A549 (cell line): Measurements from ENCODE around the gene ESPNL. TPM values are rescaled to one million over a fixed set of nuclear protein-coding genes. Genes with fewer than 3 reads are reported as not detected.
A peak's percentile ranks its signal among the peaks of the same experiment; 100 is the strongest.
"Not testable (repeated sequence)": the region's sequence is repeated elsewhere in the genome, so short reads cannot be mapped to it uniquely, and the experiment has no call there.

ENCODE experiments used
- ATAC-seq, 2 experiments: fragments of 200-7000 bp in 1 of 2; fragments of >200 bp in 1 of 2; cut with Nextera tagmentation in 1 of 2; cut with Tn5 transposase in 1 of 2; 3 replicates each; pipeline versions ENCODE4 v1.8.0 to v1.9.1; 2018 to 2020; ENCODE audit warnings: mild to moderate bottlenecking in 1 of 2, moderate library complexity in 1 of 2
- CTCF ChIA-PET: fragments of 300-600 bp; sonication (Branson Sonifier 250); formaldehyde crosslinking; extraction: SDS; loops from one replicate; lab custom pipeline; 2021; ENCODE audit warnings: antibody characterized with exemption, inconsistent platforms; lab: Yijun Ruan, JAX
- POLR2A ChIA-PET: fragments of 350-600 bp; formaldehyde crosslinking; extraction: SDS; loops from one replicate; lab custom pipeline; 2021; ENCODE audit warnings: antibody characterized with exemption, inconsistent platforms; lab: Yijun Ruan, JAX
- DNase-seq, 2 experiments: peaks; one replicate each; pipeline versions ENCODE4 v3.0.0 to v3.0.0-alpha.2; 2011 to 2016; ENCODE audit warnings: low read depth in 1 of 2, low spot score in 1 of 2
- FAIRE-seq: peaks from 2 replicates; lab custom pipeline; 2011; peaks lifted over from hg19 to GRCh38; lab: Jason Lieb, UNC
- H3K27ac ChIP-seq, 2 experiments: fragments of >200 bp; sonication (Bioruptor Twin); formaldehyde crosslinking; 3 replicates each; pipeline ENCODE4 v1.5.1; 2016 to 2017
- H3K4me1 ChIP-seq: fragments of >200 bp; sonication (Bioruptor Twin); formaldehyde crosslinking; 3 replicates; pipeline ENCODE4 v1.6.1; 2016
- H3K4me2 ChIP-seq: fragments of >200 bp; sonication (Bioruptor Twin); formaldehyde crosslinking; 3 replicates; pipeline ENCODE4 v1.6.1; 2016
- H3K4me3 ChIP-seq: fragments of >200 bp; sonication (Bioruptor Twin); formaldehyde crosslinking; 3 replicates; pipeline ENCODE4 v1.5.1; 2016
- H3K9me3 ChIP-seq: fragments of >200 bp; sonication (Bioruptor Twin); formaldehyde crosslinking; 3 replicates; pipeline ENCODE4 v1.6.1; 2016
- CBX2 ChIP-seq: fragments of 200-600 bp; sonication (generic); IDR thresholded peaks from 2 replicates; pipeline ENCODE4 v1.6.1; 2016; ENCODE audit warnings: low read depth, mild to moderate bottlenecking, borderline replicate concordance
- CBX8 ChIP-seq: fragments of 200-600 bp; sonication (generic); IDR thresholded peaks from 2 replicates; pipeline ENCODE4 v1.6.1; 2016
- CHD2 ChIP-seq: fragments of 150-350 bp; IDR thresholded peaks from 2 replicates; pipeline ENCODE4 v1.6.1; 2014; ENCODE audit warnings: low read length; ENCODE audit not compliant: partially characterized antibody
- EP300 ChIP-seq, 2 experiments: fragments of >200 bp; sonication (Bioruptor Twin); formaldehyde crosslinking; IDR thresholded peaks; 2 replicates in 1 of 2; 3 replicates in 1 of 2; pipeline ENCODE4 v1.6.1; 2016 to 2017
- ESRRA ChIP-seq: fragments of 150-350 bp; IDR thresholded peaks from 2 replicates; pipeline ENCODE4 v1.6.1; 2014; ENCODE audit warnings: mild to moderate bottlenecking, low read length, borderline replicate concordance
- FOSB ChIP-seq: fragments of 250-450 bp; sonication (Bioruptor Pico); IDR thresholded peaks from 2 replicates; pipeline ENCODE4 v1.5.0; 2020; ENCODE audit warnings: mild to moderate bottlenecking, moderate library complexity
- FOSL2 ChIP-seq, 2 experiments: fragments of 450-650 bp in 1 of 2; fragments of >200 bp in 1 of 2; sonication (Bioruptor Twin) in 1 of 2; formaldehyde crosslinking; IDR thresholded peaks; 2 replicates each; pipeline versions ENCODE4 v1.5.0 to v1.6.1; 2016 to 2020; ENCODE audit warnings: mild to moderate bottlenecking in 1 of 2, moderate library complexity in 1 of 2
- GATA3 ChIP-seq: IDR thresholded peaks from 2 replicates; pipeline ENCODE4 v1.6.1; 2012; ENCODE audit warnings: borderline replicate concordance
- HDAC2 ChIP-seq: fragments of 200-600 bp; sonication (generic); IDR thresholded peaks from 2 replicates; pipeline ENCODE4 v1.6.1; 2016
- HOXA7 ChIP-seq: fragments of 250-450 bp; sonication (Bioruptor Pico); IDR thresholded peaks from 2 replicates; pipeline ENCODE4 v1.5.0; 2020; ENCODE audit warnings: mild to moderate bottlenecking, moderate library complexity
- HOXB13 ChIP-seq: fragments of 250-450 bp; sonication (Bioruptor Pico); IDR thresholded peaks from 2 replicates; pipeline ENCODE4 v1.5.0; 2020; ENCODE audit warnings: low read depth, mild to moderate bottlenecking, moderate library complexity
- MAFK ChIP-seq: fragments of 450-650 bp; IDR thresholded peaks from 2 replicates; pipeline ENCODE4 v1.6.1; 2014; ENCODE audit not compliant: partially characterized antibody
- NPAS2 ChIP-seq: fragments of 250-450 bp; sonication (Bioruptor Pico); IDR thresholded peaks from 2 replicates; pipeline ENCODE4 v1.8.0; 2022; ENCODE audit warnings: mild to moderate bottlenecking, moderate library complexity, borderline replicate concordance
- NR3C1 ChIP-seq: fragments of >200 bp; sonication (Bioruptor Twin); formaldehyde crosslinking; IDR thresholded peaks from 3 replicates; pipeline ENCODE4 v1.6.1; 2017
- PBX3 ChIP-seq: IDR thresholded peaks from 2 replicates; pipeline ENCODE4 v1.6.1; 2012
- PHF8 ChIP-seq: fragments of 200-600 bp; sonication (generic); IDR thresholded peaks from 2 replicates; pipeline ENCODE4 v1.6.1; 2016; ENCODE audit warnings: low read depth, mild to moderate bottlenecking, antibody characterized with exemption, moderate library complexity, borderline replicate concordance
- POLR2AphosphoS2 ChIP-seq: conservative IDR thresholded peaks from 2 replicates; pipeline ENCODE4 v1.6.1; 2012; ENCODE audit warnings: low read length, improper control_type of control experiment, inconsistent platforms
- RFX5 ChIP-seq: fragments of 450-650 bp; IDR thresholded peaks from 2 replicates; pipeline ENCODE4 v1.7.1; 2014; ENCODE audit warnings: antibody characterized with exemption, mild to moderate bottlenecking, moderate library complexity
- SMC3 ChIP-seq: fragments of >200 bp; sonication (Bioruptor Twin); formaldehyde crosslinking; IDR thresholded peaks from 3 replicates; pipeline ENCODE4 v1.6.1; 2018; ENCODE audit warnings: inconsistent platforms
- TP53 ChIP-seq: fragments of 250-450 bp; sonication (Bioruptor Pico); IDR thresholded peaks from 2 replicates; pipeline ENCODE4 v1.5.0; 2021; ENCODE audit warnings: mild to moderate bottlenecking, moderate library complexity
- ZFP36 ChIP-seq: fragments of 450-650 bp; IDR thresholded peaks from 2 replicates; pipeline ENCODE4 v1.6.1; 2014; ENCODE audit warnings: borderline replicate concordance; ENCODE audit not compliant: partially characterized antibody
- WGBS: methylation state at CpG from one replicate; pipeline ENCODE4 v1.1.6; 2017; ENCODE audit errors: missing lambda C conversion rate; 5-methylcytosine and 5-hydroxymethylcytosine counted together
- polyA plus RNA-seq, 4 experiments: library from polyadenylated mRNA; depleted of rRNA in 3 of 4; stranded (reverse); fragments of >200 nt; fragmentation: RNase III in 1 of 4; extraction: RNeasy Plus Mini Kit Qiagen cat#74134 plus additional on column Dnase treatment in 1 of 4; gene quantifications; 2 replicates in 3 of 4; 3 replicates in 1 of 4; pipeline ENCODE4 v1.2.3, GENCODE V29; 2011 to 2017

Gene ESPNL
- polyA plus RNA-seq, 2 of the 4 experiments (the other 2 are of a cell fraction), result 0.04 to 0.22 TPM

GRCh38 chr2:238065071-238065846 is 34.9 kb upstream of the ESPNL start:
- Histone ChIP-seq H3K4me1 (peaks cover 8% of the 10 kb centered on the region; the same call in 2 of the 3 replicates), H3K27ac (no peak overlapping the region), H3K4me2 (no peak overlapping the region)
- no peak for ATAC-seq
- CTCF ChIA-PET, result interaction anchor here (1.0 kb wide), 1 partner anchor 22 kb away, joined by 5 read pairs; no protein-coding TSS in a partner anchor
- DNase-seq, result no peak
- 84% methylated on average over 18 of the region's 18 CpGs for WGBS
- TF ChIP-seq NR3C1, result no peak
- no peak for TF ChIP-seq ZFP36
- TF ChIP-seq RFX5, result no peak
- TF ChIP-seq GATA3, result no peak
- no peak for TF ChIP-seq SMC3
- no peak for TF ChIP-seq EP300 (IDR thresholded peaks at IDR 0.05)
- TF ChIP-seq, all 56 proteins: peak for 0
- Histone ChIP-seq H3K4me3 (no peak overlapping the region), H3K9me3 (no peaks in the 10 kb centered on the region)
- POLR2A ChIA-PET, result no interaction called here
- FAIRE-seq, result no peak

GRCh38 chr2:238066218-238066617 is 33.9 kb upstream of the ESPNL start:
- whole genome bisulfite sequencing, result 81% methylated on average over 9 of the region's 9 CpGs
- ChIA-PET POLR2A (no interaction called here), CTCF (no interaction called here)

GRCh38 chr2:238066718-238067117 is 33.4 kb upstream of the ESPNL start:
- H3K27ac ChIP-seq, H3K4me3 ChIP-seq, H3K4me2 ChIP-seq, FAIRE-seq, CTCF ChIA-PET, H3K9me3 ChIP-seq, POLR2A ChIA-PET, ATAC-seq, H3K4me1 ChIP-seq, DNase-seq: not testable (repeated sequence)
- WGBS, result 95% methylated on average over 7 of the region's 7 CpGs

More at GRCh38 chr2:238066218-238066617, 33.9 kb upstream of the ESPNL start:
- no peaks in the 10 kb centered on the region for H3K9me3 ChIP-seq
- no peak for DNase-seq
- no peak for ATAC-seq
- TF ChIP-seq MAFK (peak; percentile 49), ESRRA (no peak)
- TF ChIP-seq, all 56 proteins: peak for 1
- Histone ChIP-seq H3K4me1 (peaks cover 8% of the 10 kb centered on the region; the same call in 2 of the 3 replicates), H3K4me2 (no peak overlapping the region), H3K4me3 (no peak overlapping the region), H3K27ac (no peak overlapping the region)
- FAIRE-seq, result no peak

- ChIA-PET CTCF (no interaction called here), POLR2A (no interaction called here)
- WGBS, result 95% methylated on average over 7 of the region's 7 CpGs
- ATAC-seq, result no peak
- TF ChIP-seq TP53 (CRISPR knock-in tag), result no peak
- TF ChIP-seq FOSL2 (IDR thresholded peaks at IDR 0.05), result no peak
- no peak for TF ChIP-seq FOSL2 (CRISPR knock-in tag; IDR thresholded peaks at IDR 0.05)
- TF ChIP-seq HOXA7, result no peak
- TF ChIP-seq CBX8, result no peak
- TF ChIP-seq EP300 (IDR thresholded peaks at IDR 0.05), result no peak
- TF ChIP-seq PHF8, result no peak
- Histone ChIP-seq H3K4me3 (no peak overlapping the region), H3K27ac (no peak overlapping the region), H3K4me1 (no peaks in the 10 kb centered on the region; the same call in 2 of the 3 replicates), H3K4me2 (no peak overlapping the region), H3K9me3 (peaks cover 7% of the 10 kb centered on the region)
- FAIRE-seq, result no peak
- DNase-seq, result no peak
Measured at GRCh38 chr2:238067939-238068338, 32.2 kb upstream of the ESPNL start.

- FAIRE-seq, result no peak
- no peak overlapping the region for H3K27ac ChIP-seq
- TF ChIP-seq PBX3, result no peak
- TF ChIP-seq CBX2, result no peak
- TF ChIP-seq ZFP36, result no peak
- no peak for TF ChIP-seq CHD2
- no peak for TF ChIP-seq HOXA7
- no peak for TF ChIP-seq NPAS2 (CRISPR knock-in tag)
- no peak for TF ChIP-seq HOXB13 (CRISPR knock-in tag)
- no peak for TF ChIP-seq FOSB
- no peak for TF ChIP-seq HDAC2
- TF ChIP-seq POLR2AphosphoS2, result no peak
- ChIA-PET CTCF (no interaction called here), POLR2A (no interaction called here)
- no peak for DNase-seq
- H3K9me3 ChIP-seq, result peaks cover 13% of the 10 kb centered on the region
- no peaks in the 10 kb centered on the region for H3K4me1 ChIP-seq
- H3K4me3 ChIP-seq, result no peak overlapping the region
- no peak overlapping the region for H3K4me2 ChIP-seq
- 92% methylated on average over 10 of the region's 10 CpGs for WGBS
- no peak for ATAC-seq
Measured at GRCh38 chr2:238069021-238069709, 31.0 kb upstream of the ESPNL start.
